HG02642 (cell line): ENCODE measurements around the gene PLXNA2.

Experiments used
- ATAC-seq: cut with Tn5 transposase; IDR thresholded peaks from one replicate; pipeline ENCODE4 v1.9.1; 2021; ENCODE audit warnings: mild to moderate bottlenecking; ENCODE audit not compliant: unreplicated experiment, poor library complexity

The PLXNA2 gene

GRCh38 chr1:208184966-208185654, 59.1 kb downstream of the PLXNA2 start:
- no peak for ATAC-seq

DNA sequence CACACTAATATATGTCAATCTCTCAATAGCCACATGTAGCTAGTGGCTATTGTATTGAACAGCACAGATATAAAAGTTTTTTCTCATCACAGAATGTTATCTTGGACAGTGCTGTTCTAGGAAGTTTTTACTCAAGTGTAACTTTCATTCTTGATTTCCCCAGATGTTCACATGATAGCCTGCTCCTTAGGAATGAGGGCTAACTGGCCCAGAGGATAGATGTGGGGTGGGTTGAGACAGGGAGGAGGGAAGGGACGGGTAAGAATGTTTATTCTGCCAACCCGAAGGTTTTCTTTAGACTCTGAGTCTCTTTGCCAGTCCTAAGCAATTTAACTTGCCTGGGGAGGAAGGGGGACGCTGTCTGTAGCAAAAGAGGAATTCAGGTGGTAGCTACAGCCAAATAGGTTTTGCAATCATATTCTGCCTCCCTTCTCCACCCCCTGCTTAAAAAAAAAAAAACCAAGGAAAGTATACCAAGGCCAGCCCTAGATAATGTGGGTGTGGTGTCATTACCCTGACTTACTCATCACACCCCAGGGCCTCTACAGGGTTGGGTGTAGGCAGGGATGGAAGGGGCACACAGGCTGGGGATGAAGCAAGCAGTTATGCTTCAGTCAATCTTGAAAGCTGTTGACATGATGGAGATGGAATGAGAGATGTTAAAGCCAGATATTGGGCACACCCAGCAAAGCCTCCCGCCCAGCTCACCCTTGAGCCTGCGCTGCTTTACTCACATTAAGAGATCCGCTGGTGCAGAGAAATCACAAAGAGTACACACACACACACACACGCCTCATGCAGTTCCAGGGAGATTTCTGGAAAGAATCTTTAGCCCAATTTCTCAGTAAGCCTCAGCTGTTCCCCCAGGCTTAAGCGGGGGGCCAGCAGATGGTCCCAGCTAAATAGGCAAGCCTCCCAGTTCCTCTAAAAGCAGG, 59.9 kb downstream of the PLXNA2 start:
- ATAC-seq = no peak

GRCh38 chr1:208182880-208183645, 61.1 kb downstream of the PLXNA2 start:
- no peak for ATAC-seq

DNA sequence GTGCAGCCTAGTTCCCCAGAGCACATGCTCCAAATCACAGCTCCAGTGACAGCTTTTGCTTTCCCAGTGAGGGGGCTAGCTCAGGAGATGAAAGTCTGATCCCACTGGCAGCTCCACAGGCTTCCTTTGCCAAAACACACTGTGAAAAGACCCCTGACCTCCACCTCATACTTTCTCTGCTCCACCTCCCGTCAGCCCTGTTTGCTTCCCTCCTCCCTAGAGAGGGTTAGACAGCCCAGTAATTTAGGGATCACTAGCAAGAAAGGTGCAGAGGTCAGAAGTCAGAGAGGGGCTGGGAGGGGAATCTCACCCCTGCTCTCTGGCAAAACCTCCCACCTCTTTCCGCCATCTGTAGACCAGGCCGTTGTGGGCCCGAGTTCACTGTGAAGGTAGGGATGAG, 62.8 kb downstream of the PLXNA2 start:
- ATAC-seq = no peak

DNA sequence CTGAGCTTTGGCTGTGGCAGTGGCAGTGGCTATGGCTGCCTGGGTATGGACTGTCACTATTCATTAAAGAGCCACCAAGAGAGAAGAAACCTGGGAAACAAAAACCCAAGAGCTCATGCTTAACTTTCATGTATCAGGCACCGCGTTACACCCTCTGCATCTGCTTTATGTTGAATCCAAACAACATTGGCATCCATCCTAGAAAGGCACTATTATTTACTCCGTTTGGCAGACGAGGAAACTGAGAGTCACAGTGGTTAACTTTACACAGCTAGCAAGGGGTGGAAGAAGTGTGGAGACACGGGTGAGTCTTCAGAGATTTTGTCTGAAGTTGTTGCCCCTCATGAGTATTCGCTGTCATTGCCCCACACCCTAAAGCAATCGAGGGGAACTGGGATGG, 63.8 kb downstream of the PLXNA2 start:
- no peak for ATAC-seq

- ATAC-seq = no peak
Measured at GRCh38 chr1:208179961-208180409, 64.2 kb downstream of the PLXNA2 start.

DNA sequence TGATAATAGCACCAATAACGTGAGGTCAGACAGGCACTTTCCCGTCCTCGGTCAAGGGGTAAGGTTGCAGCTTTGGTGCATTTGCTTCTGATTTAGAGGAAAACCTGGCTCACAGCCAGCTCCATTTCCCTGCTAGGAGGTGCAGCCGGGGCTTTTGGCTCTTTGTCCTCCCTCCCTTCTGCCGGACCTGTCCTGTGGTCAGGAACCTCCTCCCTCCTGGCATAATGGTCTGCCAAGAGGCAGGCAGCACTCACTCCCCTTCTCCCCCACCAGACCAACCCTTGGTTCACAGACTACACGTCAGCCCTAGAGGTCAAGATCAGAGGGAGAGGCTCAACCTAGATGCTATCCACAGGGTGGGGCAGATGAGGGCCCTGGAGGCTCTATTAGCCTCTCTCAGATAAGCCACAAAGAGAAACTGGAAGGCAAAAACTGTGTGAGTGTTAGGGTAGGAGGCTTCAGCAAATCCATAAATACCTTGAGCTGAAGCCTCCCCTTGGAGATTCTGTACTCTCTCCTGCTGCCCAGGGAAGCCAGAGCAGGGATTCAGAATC, 64.8 kb downstream of the PLXNA2 start:
- no peak for ATAC-seq

- no peak for ATAC-seq
Measured at GRCh38 chr1:208178091-208178529, 66.1 kb downstream of the PLXNA2 start.

- ATAC-seq = no peak
Measured at GRCh38 chr1:208177656-208178055, 66.5 kb downstream of the PLXNA2 start.

DNA sequence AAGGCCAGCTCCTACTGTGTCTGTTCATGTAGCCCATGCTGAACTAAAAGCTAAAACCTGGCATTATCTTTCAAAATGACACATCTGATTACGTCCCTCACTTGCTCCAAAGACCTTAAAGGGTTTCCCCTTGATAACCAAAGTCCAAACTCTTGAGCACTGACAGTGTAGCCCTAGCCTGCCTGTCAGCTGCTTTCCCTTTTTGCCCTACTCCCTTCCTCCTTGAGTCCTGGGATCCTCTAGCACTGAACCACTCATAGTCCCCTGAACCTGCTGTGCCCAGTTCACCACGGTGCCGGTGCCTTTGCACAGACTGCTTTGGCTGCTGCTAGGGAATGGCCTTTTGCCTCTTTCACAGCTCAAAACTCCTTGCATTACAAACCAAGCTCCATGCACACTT, 67.5 kb downstream of the PLXNA2 start:
- ATAC-seq = no peak

DNA sequence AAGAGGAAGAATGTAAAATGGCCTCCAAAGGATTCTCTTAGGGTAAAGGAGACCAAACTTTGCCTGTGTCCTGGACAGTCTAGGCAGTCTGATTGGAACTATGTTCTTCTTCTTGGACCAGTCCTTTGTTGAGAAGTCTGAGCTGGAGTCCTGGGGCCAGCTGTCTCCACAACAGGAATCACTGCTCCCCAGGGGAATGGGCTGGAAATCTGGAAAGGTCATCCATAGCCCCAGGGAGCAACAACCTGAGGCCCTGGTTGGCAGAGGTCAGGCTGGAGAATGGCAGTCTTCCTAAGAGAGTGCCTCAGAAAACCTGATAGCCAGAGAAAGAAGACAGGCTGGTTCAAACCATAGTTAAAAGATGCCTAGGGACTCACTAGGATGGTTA, 68.7 kb downstream of the PLXNA2 start:
- ATAC-seq = no peak

GRCh38 chr1:208174731-208175507, 69.3 kb downstream of the PLXNA2 start:
- ATAC-seq = no peak

DNA sequence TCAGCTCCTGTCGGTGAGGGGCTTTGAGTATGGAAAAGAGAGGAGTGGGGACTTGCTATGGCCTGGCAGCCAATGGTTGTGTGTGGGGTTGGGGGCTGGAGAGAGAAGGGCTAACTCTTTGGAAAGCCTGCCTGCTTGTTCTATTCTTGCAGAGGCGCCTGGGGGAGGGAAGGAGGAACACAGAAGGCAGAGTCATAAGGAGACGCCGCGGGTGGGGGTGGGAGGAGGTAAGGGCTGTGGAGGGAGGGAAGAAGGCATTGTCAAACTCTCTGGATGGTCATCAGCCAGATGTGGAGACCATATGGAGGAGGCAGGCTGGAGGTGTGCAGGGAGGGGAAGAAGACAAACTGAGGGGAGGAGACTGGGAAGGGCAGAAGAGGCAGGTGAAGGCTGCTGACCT, 70.0 kb downstream of the PLXNA2 start:
- no peak for ATAC-seq

DNA sequence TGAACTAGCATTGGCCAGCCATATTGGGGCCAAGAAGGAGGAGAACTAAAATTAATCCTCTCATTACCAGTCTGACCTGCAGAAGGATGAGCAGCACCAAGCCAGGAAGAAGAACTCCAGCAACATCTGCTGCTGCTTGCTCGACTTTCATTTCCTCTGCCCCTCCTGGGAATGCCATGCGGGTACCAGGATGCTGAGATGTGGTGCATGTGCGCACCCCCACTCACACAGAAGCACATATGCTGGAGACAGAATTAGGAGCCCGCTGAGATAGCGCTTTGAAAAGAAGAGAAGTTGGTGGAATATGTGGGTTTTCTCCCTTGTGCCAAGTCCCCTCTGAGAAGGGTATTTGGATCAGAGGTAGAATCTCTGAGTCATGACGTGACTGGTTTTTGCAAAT, 70.4 kb downstream of the PLXNA2 start:
- ATAC-seq = no peak

DNA sequence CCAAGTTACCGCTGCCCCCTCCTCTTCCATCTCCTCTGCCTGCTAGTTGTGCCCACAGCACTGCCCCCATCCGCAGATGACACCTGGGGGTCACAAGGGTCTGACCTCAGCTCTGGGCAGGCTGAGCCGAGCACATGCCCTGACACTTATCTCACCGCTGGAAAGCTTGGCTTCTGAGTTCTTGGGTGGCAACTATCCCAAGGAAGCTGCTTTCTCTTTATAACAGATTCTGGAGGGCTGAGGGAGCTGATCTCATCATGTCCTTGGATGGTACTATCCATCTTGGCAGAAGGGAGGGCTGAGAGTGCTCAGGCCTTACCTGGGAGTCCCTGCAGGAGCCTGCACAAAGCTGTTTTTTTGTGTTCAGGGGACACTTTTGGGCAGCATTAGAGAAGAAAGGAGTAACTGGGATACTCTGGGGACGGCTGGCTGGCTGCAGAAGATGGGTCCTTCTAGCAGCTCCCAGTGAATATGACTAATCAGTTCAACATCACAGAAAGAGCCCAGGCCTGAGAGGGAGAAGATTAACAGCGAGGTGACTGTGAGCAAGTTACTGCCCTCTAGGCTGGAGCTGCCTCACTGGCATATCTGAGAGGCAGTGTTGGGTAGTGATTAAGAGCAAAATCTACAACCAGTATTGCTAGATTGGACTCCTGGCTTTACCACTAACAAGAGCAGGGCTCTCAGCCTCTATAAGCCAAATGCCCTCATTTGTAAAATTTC, 71.6 kb downstream of the PLXNA2 start:
- ATAC-seq = no peak

DNA sequence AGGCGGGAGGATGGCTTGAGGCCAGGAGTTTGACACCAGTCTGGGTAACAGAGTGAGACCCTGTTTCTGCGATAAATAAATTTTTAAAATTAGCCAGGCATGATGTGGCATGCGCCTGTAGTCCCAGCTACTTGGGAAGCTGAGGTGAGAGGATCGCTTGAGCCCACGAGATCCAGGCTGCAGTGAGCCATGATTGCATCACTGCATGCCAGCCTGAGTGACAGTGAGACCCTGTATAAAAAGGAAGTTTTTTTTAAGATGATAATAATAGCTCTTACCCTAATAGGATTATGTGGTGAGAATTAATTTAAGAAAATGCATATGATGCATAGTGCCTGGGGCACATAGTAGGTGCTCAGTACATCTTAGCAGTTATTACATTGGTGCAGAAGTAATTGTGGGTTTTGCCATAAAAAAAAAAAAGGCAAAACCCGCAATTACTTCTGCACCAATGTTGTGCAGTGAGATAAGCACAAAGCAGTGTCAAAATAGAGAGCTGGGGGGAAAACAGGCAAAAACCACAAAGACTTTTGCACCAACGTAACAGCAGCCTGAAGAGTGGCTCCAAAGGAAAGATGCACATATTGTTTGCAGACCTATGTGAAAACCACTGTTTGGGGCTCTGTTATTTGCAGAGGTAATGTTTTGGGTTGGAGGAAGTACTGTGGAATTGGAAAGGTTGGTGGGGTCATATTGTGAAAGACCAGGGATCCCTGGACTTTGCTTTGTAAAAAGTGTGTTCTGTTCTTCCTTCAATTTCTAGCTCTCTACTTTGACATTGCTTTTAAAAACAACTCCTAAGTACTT, 72.4 kb downstream of the PLXNA2 start:
- ATAC-seq = no peak

- ATAC-seq = no peak
Measured at GRCh38 chr1:208170252-208170651, 73.9 kb downstream of the PLXNA2 start.
